ENCODE measurements around the gene PAXX. TPM values are rescaled to one million over a fixed set of nuclear protein-coding genes. Genes with fewer than 3 reads are reported as not detected.

The PAXX gene
- 38.5 and 51.4 TPM in 2 replicates for total RNA-seq
- long read RNA-seq, partial matches to known transcripts = 0 of 8 reads
- long read RNA-seq, other reads (novel, unspliced or antisense) = 4 of 8 reads

GRCh38 chr9:136991993-136992818 is at the start of gene PAXX:
TSS of gene PAXX (plus strand) at chr9:136992422. CDS start at chr9:136992444, 22 bp downstream.
- Mint-ChIP-seq H3K27me3 (ENCODE audit: unreplicated experiment) (no peaks in the 10 kb centered on the region), H3K4me1 (ENCODE audit: unreplicated experiment) (peaks cover 10% of the 10 kb centered on the region), H3K36me3 (ENCODE audit: unreplicated experiment) (no peaks in the 10 kb centered on the region), H3K9me3 (ENCODE audit: unreplicated experiment) (no peaks in the 10 kb centered on the region), H3K4me3 (ENCODE audit: unreplicated experiment) (peak within 1 kb of the TSS; percentile 80), H3K27ac (ENCODE audit: unreplicated experiment) (peak within 1 kb of the TSS; percentile 65)
- DNase-seq (ENCODE audit: extremely low spot score, unreplicated experiment) = peak; percentile 97
- TF ChIP-seq CTCF (IDR thresholded peaks at IDR 0.05) = no peak

- no peak overlapping the region for H3K27ac Mint-ChIP-seq (ENCODE audit: unreplicated experiment)
- H3K27me3 Mint-ChIP-seq (ENCODE audit: unreplicated experiment) = no peaks in the 10 kb centered on the region
Measured at GRCh38 chr9:136942881-136943230, 49.4 kb upstream of the PAXX start.

GRCh38 chr9:136943291-136944211 is 48.7 kb upstream of the PAXX start:
- H3K9me3 Mint-ChIP-seq (ENCODE audit: unreplicated experiment) = no peaks in the 10 kb centered on the region
- peak overlapping the region; percentile 72 for H3K4me3 Mint-ChIP-seq (ENCODE audit: unreplicated experiment)
- peaks cover 12% of the 10 kb centered on the region for H3K36me3 Mint-ChIP-seq (ENCODE audit: unreplicated experiment)
- peak; percentile 84 for DNase-seq (ENCODE audit: extremely low spot score, unreplicated experiment)
- H3K4me1 Mint-ChIP-seq (ENCODE audit: unreplicated experiment) = peaks cover 6% of the 10 kb centered on the region
- H3K27me3 Mint-ChIP-seq (ENCODE audit: unreplicated experiment) = no peaks in the 10 kb centered on the region
- TF ChIP-seq CTCF (IDR thresholded peaks at IDR 0.05) = no peak
- peak overlapping the region; percentile 34 for H3K27ac Mint-ChIP-seq (ENCODE audit: unreplicated experiment)

More at GRCh38 chr9:136942881-136943230, 49.4 kb upstream of the PAXX start:
- Mint-ChIP-seq H3K9me3 (ENCODE audit: unreplicated experiment) (no peaks in the 10 kb centered on the region), H3K36me3 (ENCODE audit: unreplicated experiment) (peaks cover 12% of the 10 kb centered on the region), H3K4me1 (ENCODE audit: unreplicated experiment) (peaks cover 3% of the 10 kb centered on the region), H3K4me3 (ENCODE audit: unreplicated experiment) (peak overlapping the region; percentile 72)
- peak; percentile 80 for DNase-seq (ENCODE audit: extremely low spot score, unreplicated experiment)
- TF ChIP-seq CTCF (IDR thresholded peaks at IDR 0.05) = no peak

- H3K27me3 Mint-ChIP-seq (ENCODE audit: unreplicated experiment) = no peaks in the 10 kb centered on the region
- H3K36me3 Mint-ChIP-seq (ENCODE audit: unreplicated experiment) = peaks cover 10% of the 10 kb centered on the region
- H3K27ac Mint-ChIP-seq (ENCODE audit: unreplicated experiment) = no peak overlapping the region
- DNase-seq (ENCODE audit: extremely low spot score, unreplicated experiment) = no peak
- H3K9me3 Mint-ChIP-seq (ENCODE audit: unreplicated experiment) = no peaks in the 10 kb centered on the region
- no peak for TF ChIP-seq CTCF (IDR thresholded peaks at IDR 0.05)
- H3K4me3 Mint-ChIP-seq (ENCODE audit: unreplicated experiment) = peak overlapping the region; percentile 72
- H3K4me1 Mint-ChIP-seq (ENCODE audit: unreplicated experiment) = peaks cover 6% of the 10 kb centered on the region
Measured at GRCh38 chr9:136944212-136944518, 48.1 kb upstream of the PAXX start.
